HG03342 (cell line): ENCODE results near the gene FNIP2.
A peak's percentile ranks its signal among the peaks of the same experiment; 100 is the strongest.
"Not testable (repeated sequence)": the region's sequence is repeated elsewhere in the genome, so short reads cannot be mapped to it uniquely, and the experiment has no call there.

Experiments used
- ATAC-seq: cut with Tn5 transposase; IDR thresholded peaks from one replicate; pipeline ENCODE4 v1.9.1; 2021; ENCODE audit warnings: mild to moderate bottlenecking, moderate library complexity; ENCODE audit not compliant: unreplicated experiment

FNIP2 gene

GRCh38 chr4:158812543-158812942 is 43.7 kb downstream of the FNIP2 start:
- no peak for ATAC-seq

GRCh38 chr4:158813113-158813512 is 44.3 kb downstream of the FNIP2 start:
- no peak for ATAC-seq

GRCh38 chr4:158814207-158814606 is 45.4 kb downstream of the FNIP2 start:
- ATAC-seq, result no peak

GRCh38 chr4:158814636-158815330 is 46.0 kb downstream of the FNIP2 start:
- ATAC-seq, result no peak

GRCh38 chr4:158816955-158817354 is 48.1 kb downstream of the FNIP2 start:
- ATAC-seq, result no peak

GRCh38 chr4:158817562-158818296 is 48.9 kb downstream of the FNIP2 start:
- ATAC-seq, result peak; percentile 73

- ATAC-seq, result no peak
These were observed 49.8 kb downstream of the FNIP2 start for GRCh38 chr4:158818560-158819140.

- no peak for ATAC-seq
These were observed 51.3 kb downstream of the FNIP2 start for GRCh38 chr4:158819942-158820786.

GRCh38 chr4:158821228-158821971 is 52.6 kb downstream of the FNIP2 start:
- ATAC-seq, result peak; percentile 32

GRCh38 chr4:158822348-158822747 is 53.5 kb downstream of the FNIP2 start:
- no peak for ATAC-seq

GRCh38 chr4:158823461-158823873 is 54.6 kb downstream of the FNIP2 start:
- peak; percentile 19 for ATAC-seq

GRCh38 chr4:158824425-158825274 is 55.8 kb downstream of the FNIP2 start:
- ATAC-seq, result no peak

GRCh38 chr4:158825433-158826036 is 56.7 kb downstream of the FNIP2 start:
- no peak for ATAC-seq

GRCh38 chr4:158826057-158826456 is 57.2 kb downstream of the FNIP2 start:
- peak; percentile 73 for ATAC-seq

GRCh38 chr4:158826882-158827281 is 58.1 kb downstream of the FNIP2 start:
- no peak for ATAC-seq

- ATAC-seq, result no peak
These were observed 58.7 kb downstream of the FNIP2 start for GRCh38 chr4:158827543-158827981.

- ATAC-seq, result not testable (repeated sequence)
These were observed 59.3 kb downstream of the FNIP2 start for GRCh38 chr4:158828151-158828550.

- no peak for ATAC-seq
These were observed 60.4 kb downstream of the FNIP2 start for GRCh38 chr4:158829254-158829653.

- no peak for ATAC-seq
These were observed 64.8 kb downstream of the FNIP2 start for GRCh38 chr4:158833602-158834001.
